HT1080 (cell line): Measurements from ENCODE around the gene GABRD. TPM values are rescaled to one million over a fixed set of nuclear protein-coding genes. Genes with fewer than 3 reads are reported as not detected.

ENCODE experiments used
- DNase-seq: peaks from one replicate; pipeline ENCODE4 v3.0.0-alpha.2; 2015; ENCODE audit warnings: low read depth
- total RNA-seq: library from RNA; depleted of rRNA; stranded (reverse); fragments of >200 nt; shearing (Covaris generic); gene quantifications from 2 replicates; pipeline ENCODE4 v1.2.3, GENCODE V29; 2014; rRNA removed

Gene GABRD
- total RNA-seq, 1 experiment from 2014 or later: not detected

DNA sequence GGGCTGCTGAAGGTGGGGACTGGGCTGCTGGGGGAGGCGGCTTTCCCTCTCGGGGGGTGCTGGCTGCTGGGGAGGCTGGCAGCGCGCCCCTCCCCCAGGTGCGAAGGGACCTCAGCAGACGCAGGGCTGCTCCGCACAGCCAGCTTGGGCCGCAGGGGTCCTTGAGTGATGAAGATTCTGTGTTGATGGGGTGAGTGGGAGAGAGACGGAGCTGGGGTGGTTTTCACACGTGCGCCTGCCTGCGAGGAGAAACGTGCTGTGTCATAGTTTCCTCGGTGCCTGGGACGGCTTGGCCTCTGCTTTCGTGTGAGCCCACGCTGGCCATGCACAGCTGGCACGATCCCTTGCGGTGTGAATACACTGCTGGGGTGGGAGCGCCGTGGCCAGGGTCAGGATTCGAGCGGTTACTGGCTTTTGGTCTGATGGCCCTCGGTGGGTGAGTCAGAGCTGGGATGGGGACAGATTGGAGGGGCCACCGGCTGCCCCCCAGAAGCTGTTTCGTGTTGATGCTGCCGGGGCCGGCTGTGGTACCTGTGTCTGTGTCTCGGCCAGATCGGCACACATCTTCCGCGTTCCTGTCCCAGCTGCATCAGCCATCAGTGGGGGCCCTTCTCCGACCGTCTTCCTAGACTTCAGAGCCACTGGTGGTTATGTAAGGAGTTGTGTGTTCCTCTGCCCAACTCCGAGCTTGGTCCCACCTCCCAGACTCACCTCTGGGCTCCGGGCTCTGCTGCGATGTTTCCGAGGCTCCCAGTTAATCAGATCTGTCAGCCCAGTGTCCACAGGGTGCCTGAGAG, 56.0 kb downstream of the GABRD start:
- no peak for DNase-seq

DNA sequence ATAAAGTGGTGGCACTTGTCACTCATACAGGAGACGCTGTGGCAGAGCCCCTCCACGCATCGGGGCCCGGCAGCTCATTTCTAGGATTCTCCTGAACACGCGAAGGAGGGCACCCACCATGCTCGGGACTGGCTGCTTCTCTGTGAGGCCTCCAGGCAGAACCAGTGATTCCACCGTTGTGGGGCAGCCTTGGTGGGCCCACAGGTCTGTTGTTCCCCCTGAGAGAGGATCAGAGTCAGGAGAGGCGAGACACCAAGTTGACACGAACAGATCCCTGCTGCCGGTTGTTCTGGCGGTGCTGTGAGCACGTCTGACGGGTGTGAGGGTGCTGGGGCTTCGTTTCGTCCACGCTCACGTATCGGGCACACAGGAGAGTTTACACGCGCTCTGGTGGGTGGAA, 57.7 kb downstream of the GABRD start:
- DNase-seq: no peak

DNA sequence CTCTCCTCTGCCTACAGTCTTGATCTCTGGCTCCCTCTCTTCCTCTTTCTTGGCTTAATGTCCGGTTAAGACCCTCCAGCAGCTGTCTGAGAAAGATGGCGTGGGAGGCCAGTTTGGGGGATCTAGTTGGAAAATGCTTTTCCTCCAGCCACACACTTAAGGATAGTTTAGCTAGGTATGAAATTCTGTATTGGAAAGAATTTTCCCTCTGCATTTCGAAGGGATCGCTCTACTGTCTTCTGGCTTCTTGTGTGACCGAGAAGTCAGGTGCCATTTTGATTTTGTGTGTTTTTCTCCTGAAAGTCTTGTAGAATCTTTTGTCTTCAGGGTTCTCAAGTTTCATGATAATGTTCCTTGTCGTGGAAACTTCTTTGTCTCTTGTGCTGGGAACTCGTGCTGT, 59.0 kb downstream of the GABRD start:
- no peak for DNase-seq

DNA sequence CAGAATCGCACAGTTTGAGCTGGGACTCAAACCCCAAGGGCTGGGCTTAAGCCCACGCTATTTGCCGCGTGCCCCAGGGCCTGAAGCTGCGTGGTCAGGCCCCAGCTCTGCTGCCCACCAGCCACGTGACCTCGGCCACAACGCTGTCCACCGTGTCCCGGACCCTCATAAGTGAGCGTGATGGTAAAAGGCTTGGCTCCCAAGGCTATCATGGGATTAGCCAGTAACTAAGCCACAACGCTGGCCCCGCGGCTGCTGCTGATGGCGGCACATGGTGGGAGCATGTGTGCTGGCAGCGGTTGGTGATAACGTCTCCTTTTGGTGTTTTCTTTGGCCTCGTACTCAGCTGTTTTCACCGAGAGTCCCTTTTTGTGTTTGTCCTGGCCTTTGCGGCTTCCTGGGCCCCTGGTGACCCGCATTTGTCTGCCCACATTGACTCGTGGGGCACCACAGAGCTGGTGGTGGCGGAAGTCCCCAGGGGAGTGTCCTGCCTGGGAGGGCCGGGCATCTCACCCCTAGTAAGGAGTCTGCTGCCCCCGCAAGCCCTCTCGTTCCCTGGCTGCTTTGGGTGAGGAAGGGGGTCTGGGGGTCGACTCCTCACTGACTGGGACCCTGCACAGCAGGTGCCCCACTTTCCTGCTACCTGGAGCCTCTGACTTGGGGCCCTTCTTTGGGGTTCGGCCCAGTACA, 60.4 kb downstream of the GABRD start:
- DNase-seq: no peak

DNA sequence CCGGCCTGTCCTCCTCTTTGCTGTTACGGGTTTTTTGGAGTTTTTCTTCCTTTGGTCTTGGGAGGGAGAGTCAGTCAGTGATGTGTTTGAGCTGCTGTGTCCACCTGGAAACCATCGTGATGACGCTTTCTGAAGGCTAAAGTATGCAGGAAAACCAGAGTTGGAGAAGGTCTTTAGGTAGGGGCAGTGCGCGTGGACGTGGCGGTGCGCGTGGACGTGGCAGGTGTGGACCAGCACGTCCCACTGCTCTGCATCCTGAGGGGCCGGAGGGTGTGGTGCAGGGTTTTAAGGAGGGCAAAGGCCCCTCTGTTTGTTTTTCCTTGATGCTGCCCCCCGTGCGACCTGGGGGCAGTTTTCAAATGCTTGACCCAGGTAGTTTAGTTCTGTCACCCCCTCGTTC, 61.0 kb downstream of the GABRD start:
- no peak for DNase-seq

Other genes with a start within 250 kb of the GABRD start
- 44.7 and 58.5 TPM in 2 replicates for gene NADK, start 240.9 kb upstream of the GABRD start, total RNA-seq
- 57.4 and 74.5 TPM in 2 replicates for gene GNB1, start 128.3 kb upstream of the GABRD start, total RNA-seq
- gene CALML6, start 104.1 kb upstream of the GABRD start, total RNA-seq: not detected in 2 replicates
- 0.30 and 0.69 TPM in 2 replicates for gene TMEM52, start 100.1 kb upstream of the GABRD start, total RNA-seq
- not detected in 2 replicates for gene CFAP74, start 15.6 kb upstream of the GABRD start, total RNA-seq
- 0.17 TPM in 1 of 2 replicates, not detected in the other for gene PRKCZ, start 31.1 kb downstream of the GABRD start, total RNA-seq
- 38.4 and 51.9 TPM in 2 replicates for gene FAAP20, start 175.4 kb downstream of the GABRD start, total RNA-seq
- gene SKI, start 209.0 kb downstream of the GABRD start, total RNA-seq: 12.7 and 18.0 TPM in 2 replicates